Measurements from ENCODE around the gene HHAT. TPM values are rescaled to one million over a fixed set of nuclear protein-coding genes. Genes with fewer than 3 reads are reported as not detected.

The HHAT gene
- total RNA-seq, 4 donors from 2014 or later = 0.83 to 1.6 (median 1.2) TPM

GRCh38 chr1:210330279-210330866, 1.7 kb downstream of the HHAT start:
- WGBS = 64% methylated on average over 7 of the region's 7 CpGs
- intact Hi-C loops (cut with DNase I) = no loop called here
- no peak overlapping the region for H3K27ac ChIP-seq (replicated peaks in 1 of 4)

DNA sequence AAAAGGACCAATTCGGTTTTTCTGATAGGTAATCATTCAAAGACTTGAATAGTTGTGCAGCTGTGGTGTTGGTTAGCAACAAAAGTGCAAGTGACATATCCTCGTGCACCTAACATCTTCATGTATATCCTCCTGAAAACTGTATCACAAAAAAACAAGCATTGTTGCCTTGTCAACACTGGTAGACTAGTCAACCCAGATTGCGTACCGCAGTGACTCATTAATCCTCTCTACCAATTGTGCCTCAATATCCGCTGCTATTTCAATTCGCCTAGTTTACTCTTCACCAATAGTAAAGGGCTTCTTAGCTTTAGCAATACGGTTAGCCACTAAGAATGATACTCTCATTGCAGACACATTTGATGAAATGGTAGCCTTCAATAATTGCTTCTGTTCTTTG, 3.5 kb downstream of the HHAT start:
- Histone ChIP-seq H3K27me3 (no peaks in the 10 kb centered on the region), H3K4me1 (peaks cover 7 to 30% (median 17%) of the 10 kb centered on the region in 4 donors), H3K36me3 (no peaks in the 10 kb centered on the region), H3K9me3 (no peaks in the 10 kb centered on the region), H3K27ac (replicated peaks in 1 of 4) (no peak overlapping the region), H3K4me3 (no peak overlapping the region)
- intact Hi-C loops (cut with DNase I) = no loop called here
- WGBS = 90% methylated on average over 7 of the region's 7 CpGs
- no peak for DNase-seq (ENCODE audit: extremely low spot score)
- TF ChIP-seq POLR2AphosphoS5 (IDR thresholded peaks at IDR 0.05) = no peak
- TF ChIP-seq, protein P1, sequence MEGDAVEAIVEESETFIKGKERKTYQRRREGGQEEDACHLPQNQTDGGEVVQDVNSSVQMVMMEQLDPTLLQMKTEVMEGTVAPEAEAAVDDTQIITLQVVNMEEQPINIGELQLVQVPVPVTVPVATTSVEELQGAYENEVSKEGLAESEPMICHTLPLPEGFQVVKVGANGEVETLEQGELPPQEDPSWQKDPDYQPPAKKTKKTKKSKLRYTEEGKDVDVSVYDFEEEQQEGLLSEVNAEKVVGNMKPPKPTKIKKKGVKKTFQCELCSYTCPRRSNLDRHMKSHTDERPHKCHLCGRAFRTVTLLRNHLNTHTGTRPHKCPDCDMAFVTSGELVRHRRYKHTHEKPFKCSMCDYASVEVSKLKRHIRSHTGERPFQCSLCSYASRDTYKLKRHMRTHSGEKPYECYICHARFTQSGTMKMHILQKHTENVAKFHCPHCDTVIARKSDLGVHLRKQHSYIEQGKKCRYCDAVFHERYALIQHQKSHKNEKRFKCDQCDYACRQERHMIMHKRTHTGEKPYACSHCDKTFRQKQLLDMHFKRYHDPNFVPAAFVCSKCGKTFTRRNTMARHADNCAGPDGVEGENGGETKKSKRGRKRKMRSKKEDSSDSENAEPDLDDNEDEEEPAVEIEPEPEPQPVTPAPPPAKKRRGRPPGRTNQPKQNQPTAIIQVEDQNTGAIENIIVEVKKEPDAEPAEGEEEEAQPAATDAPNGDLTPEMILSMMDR (IDR thresholded peaks at IDR 0.05) = no peak
- TF ChIP-seq EP300 (IDR thresholded peaks at IDR 0.05) = no peak

More at GRCh38 chr1:210330279-210330866, 1.7 kb downstream of the HHAT start:
- Histone ChIP-seq H3K27me3 (no peaks in the 10 kb centered on the region), H3K9me3 (no peaks in the 10 kb centered on the region), H3K36me3 (no peaks in the 10 kb centered on the region), H3K4me3 (no peak overlapping the region), H3K4me1 (peaks cover 7 to 27% (median 17%) of the 10 kb centered on the region in 4 donors)
- TF ChIP-seq, protein P1 (IDR thresholded peaks at IDR 0.05) = no peak
- TF ChIP-seq POLR2A (IDR thresholded peaks at IDR 0.05; ENCODE audit: low read depth) (no peak), EP300 (IDR thresholded peaks at IDR 0.05) (no peak), POLR2AphosphoS5 (IDR thresholded peaks at IDR 0.05) (no peak)
- DNase-seq (ENCODE audit: extremely low spot score) = no peak

DNA sequence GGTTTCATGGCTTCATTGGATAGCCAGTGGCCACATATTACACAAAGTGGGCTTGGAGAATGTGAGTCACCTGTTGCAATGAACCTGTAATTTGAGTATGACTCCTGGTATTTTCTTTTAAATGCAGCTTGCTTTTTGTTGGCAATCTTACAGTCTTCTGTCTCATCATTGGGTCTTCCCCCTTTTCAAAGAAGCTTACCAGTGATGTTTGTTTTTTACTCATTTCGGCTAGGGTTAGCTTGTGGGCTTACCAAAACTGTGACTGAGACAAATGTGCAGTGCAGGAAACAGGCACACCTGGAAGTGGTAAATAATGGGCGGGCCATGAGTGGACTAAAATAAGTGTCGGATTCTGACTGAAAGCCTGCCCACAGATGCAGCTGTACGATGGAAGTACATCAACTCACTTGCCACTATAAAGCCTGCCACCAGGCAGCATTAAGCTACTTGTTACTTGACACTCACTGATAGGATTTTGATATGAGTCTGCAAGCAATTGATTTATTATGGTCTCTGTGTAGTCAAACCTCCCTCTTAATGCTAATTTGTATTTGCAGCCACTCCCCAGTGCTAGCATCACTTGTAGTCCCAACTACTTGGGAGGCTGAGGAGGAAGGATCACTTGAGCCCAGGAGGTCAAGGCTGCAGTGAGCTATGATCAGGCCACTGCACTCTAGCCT, 4.2 kb downstream of the HHAT start:
- 82% methylated on average over 4 of the region's 4 CpGs for WGBS
- no peaks in the 10 kb centered on the region for H3K36me3 ChIP-seq
- peaks cover 7 to 29% (median 15%) of the 10 kb centered on the region in 4 donors for H3K4me1 ChIP-seq
- no peak overlapping the region for H3K27ac ChIP-seq (replicated peaks in 1 of 4)
- TF ChIP-seq POLR2AphosphoS5 (IDR thresholded peaks at IDR 0.05) (no peak), EP300 (IDR thresholded peaks at IDR 0.05) (no peak), POLR2A (IDR thresholded peaks at IDR 0.05; ENCODE audit: low read depth) (no peak)
- TF ChIP-seq, protein P1 (IDR thresholded peaks at IDR 0.05) = no peak
- DNase-seq (ENCODE audit: extremely low spot score) = no peak
- intact Hi-C loops (cut with DNase I) = no loop called here
- no peaks in the 10 kb centered on the region for H3K9me3 ChIP-seq
- no peak overlapping the region for H3K4me3 ChIP-seq
- no peaks in the 10 kb centered on the region for H3K27me3 ChIP-seq

GRCh38 chr1:210335001-210335400, 6.3 kb downstream of the HHAT start:
- WGBS = 57% methylated on average over 2 of the region's 2 CpGs
- Histone ChIP-seq H3K4me1 (peaks cover 0 to 13% (median under 1%) of the 10 kb centered on the region in 4 donors), H3K27me3 (no peaks in the 10 kb centered on the region), H3K9me3 (no peaks in the 10 kb centered on the region), H3K4me3 (no peak overlapping the region), H3K27ac (replicated peaks in 1 of 4) (no peak overlapping the region), H3K36me3 (no peaks in the 10 kb centered on the region)
- DNase-seq (ENCODE audit: extremely low spot score) = no peak
- intact Hi-C loops (cut with DNase I) = no loop called here
- no peak for TF ChIP-seq POLR2A (IDR thresholded peaks at IDR 0.05; ENCODE audit: low read depth)
- TF ChIP-seq POLR2AphosphoS5 (IDR thresholded peaks at IDR 0.05) = no peak

GRCh38 chr1:210336362-210336761, 7.7 kb downstream of the HHAT start:
- Histone ChIP-seq H3K4me1 (peaks cover 0 to 15% (median 4%) of the 10 kb centered on the region in 4 donors), H3K27ac (replicated peaks in 1 of 4) (no peak overlapping the region), H3K4me3 (no peak overlapping the region), H3K9me3 (no peaks in the 10 kb centered on the region), H3K27me3 (no peaks in the 10 kb centered on the region), H3K36me3 (no peaks in the 10 kb centered on the region)
- intact Hi-C loops (cut with DNase I) = no loop called here
- WGBS = 100% methylated on average over 2 of the region's 2 CpGs
- TF ChIP-seq, protein P1 (IDR thresholded peaks at IDR 0.05) = no peak
- TF ChIP-seq POLR2A (IDR thresholded peaks at IDR 0.05; ENCODE audit: low read depth) (no peak), POLR2AphosphoS5 (IDR thresholded peaks at IDR 0.05) (no peak), EP300 (IDR thresholded peaks at IDR 0.05) (no peak)
- DNase-seq (ENCODE audit: extremely low spot score) = no peak

Data from esophagus muscularis mucosa (tissue), 4 donors.